Occipital lobe (tissue), 2 donors: ENCODE data around the gene ALX4. TPM values are rescaled to one million over a fixed set of nuclear protein-coding genes. Genes with fewer than 3 reads are reported as not detected.

Experiments
- DNase-seq: peaks from one replicate; lab custom pipeline; 2025; lab: John Stamatoyannopoulos, UW
- total RNA-seq: library from RNA; depleted of rRNA; stranded (reverse); fragments of >200 nt; gene quantifications from one replicate; pipeline ENCODE4 v1.2.3, GENCODE V29; 2014

Gene ALX4
- 1.1 TPM for total RNA-seq

DNA sequence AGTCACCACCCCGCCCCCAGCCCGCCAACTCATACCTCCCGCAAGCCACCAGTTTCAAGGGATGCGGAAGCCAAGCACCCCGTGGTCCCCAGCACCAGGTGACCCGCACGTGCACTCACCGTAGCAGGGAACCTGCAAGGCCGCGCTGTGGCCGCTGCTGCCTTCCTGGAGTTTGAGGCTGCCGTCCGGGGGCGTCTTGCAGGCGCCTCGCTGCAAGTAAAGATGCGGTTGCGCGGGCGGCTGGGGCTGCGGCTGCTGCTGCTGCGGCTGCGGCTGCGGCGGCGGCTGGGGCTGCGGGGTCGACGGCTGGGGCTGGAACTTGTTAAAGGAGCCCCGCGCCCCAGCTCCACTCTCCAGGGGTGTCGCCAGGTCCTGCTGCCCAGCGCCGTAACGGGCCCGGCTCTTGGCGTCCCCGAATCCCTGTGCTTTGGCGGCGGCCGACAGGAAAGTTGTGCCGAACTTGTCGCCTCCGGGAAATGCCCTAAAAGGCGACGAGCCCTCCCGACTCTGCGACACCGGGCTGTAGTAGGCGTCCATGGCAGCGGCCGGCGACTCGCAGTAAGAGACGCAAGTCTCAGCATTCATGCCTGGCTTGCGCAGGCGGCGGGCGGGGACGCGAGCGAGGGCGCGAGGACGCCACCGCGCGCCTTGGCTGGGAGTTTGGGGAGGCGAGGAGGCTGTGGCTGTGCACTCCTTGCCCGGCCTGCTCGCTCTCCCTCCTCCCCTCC is at the start of gene ALX4:
Gene ALX4, minus strand, starts transcription at position 662 of the 728 bp plus-strand sequence. Its CDS starts 77 bp downstream, at position 585.
- no peak for DNase-seq

DNA sequence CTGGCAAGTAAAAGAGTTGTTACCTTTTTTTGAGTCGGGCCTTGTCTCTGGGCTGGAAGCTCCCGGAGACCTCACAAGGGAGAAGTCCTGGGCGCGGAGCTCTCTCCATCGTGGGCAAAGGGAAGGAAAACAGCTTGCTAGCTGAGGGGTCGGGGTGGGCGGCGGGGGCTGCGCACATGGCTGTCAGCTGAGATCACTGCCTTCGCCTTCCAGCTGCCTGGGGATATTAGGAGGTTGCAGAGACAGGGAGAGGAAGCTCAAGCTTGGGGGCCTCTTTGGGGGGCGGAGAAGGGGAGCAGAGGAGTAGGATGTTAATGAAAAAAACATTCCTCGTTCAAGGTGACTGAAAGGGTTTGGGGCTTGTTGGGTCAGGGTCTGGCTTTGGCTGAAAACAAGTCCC is 49.2 kb upstream of the ALX4 start:
- no peak for DNase-seq

DNA sequence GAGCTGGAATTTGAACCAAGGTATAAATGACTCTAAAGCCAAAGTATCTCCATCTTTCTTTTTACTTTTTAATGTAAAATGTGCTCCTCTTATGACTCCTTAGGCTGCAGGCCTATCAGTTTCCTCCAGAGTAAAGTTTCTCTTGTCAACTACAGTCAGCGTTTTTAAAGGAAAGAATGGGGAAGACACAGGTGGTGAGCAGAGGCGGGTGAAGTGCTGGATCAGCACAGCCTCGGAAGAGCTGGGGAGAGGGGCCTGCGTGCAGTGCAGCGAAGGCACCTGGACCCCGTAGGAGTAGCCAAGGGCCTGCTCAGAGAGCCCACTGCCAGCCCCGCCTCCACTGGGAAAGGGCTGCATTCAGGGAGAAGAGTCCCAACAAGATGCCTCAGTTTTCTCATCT is 48.8 kb upstream of the ALX4 start:
- no peak for DNase-seq

DNA sequence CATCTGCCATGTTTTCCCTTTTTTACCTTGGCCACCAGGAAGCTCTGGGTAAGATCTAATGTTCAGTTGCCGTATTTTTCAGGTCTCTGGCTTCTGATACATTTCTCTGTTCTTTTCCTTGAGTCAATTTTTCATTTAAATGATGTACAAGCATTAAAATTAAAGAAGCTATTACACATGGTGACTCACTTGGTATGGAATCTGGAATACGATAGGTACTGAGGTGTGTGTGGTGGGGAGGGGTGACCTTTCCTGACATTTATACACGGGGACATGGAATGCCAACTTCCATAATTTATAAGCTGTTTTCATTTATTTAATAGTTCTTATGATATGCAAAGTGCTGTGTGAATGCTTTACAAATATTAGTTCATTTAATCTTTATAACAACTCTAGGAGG is 47.8 kb upstream of the ALX4 start:
- DNase-seq, result no peak

DNA sequence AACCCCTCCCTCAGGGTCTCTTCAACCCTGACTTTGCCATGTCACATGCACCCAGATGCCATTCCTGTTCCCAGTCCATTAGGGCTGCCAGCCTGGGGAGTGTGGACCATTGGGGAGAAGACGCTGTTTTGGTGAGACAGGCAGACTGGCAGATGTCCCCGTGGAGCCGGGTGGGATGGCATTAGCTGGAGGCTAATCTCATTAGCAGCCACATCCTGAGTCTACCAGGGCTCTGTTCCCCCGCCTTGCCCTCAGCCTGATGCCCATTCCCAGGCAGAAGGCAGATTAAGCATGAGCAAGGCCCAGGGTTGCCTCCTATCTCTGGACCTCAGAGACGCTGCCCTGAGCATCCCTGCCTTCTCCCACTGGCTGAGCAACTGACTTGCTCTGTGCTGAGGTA is 46.4 kb upstream of the ALX4 start:
- DNase-seq, result no peak

DNA sequence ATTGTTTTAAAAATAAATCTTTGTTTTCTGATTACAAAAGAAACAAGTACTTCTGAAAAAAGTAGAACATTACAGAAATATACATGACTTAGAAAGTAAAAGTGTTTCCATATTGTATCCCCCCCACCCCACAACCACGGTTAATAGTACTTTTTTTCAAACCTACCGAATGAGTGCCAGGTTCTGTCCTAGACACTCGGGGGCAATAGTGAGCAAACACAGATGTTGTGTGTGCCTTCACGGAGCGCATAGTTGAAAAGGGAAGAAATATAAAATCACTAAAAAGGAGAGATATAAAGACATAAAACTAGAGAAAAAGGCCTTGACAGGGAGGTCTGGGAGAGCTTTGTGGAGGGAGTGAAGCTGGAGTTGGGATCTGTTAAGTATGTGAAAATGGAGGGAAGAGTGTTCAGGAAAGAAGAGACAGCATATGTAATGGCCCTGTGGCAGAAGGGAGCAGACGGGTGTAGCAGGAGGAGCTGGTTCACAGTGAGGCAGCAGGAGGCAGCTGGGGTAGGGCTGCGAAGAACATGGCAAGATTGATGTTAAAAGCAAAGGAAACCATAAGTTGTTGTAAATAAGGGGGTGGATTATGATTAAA is 42.1 kb upstream of the ALX4 start:
- DNase-seq, result no peak

DNA sequence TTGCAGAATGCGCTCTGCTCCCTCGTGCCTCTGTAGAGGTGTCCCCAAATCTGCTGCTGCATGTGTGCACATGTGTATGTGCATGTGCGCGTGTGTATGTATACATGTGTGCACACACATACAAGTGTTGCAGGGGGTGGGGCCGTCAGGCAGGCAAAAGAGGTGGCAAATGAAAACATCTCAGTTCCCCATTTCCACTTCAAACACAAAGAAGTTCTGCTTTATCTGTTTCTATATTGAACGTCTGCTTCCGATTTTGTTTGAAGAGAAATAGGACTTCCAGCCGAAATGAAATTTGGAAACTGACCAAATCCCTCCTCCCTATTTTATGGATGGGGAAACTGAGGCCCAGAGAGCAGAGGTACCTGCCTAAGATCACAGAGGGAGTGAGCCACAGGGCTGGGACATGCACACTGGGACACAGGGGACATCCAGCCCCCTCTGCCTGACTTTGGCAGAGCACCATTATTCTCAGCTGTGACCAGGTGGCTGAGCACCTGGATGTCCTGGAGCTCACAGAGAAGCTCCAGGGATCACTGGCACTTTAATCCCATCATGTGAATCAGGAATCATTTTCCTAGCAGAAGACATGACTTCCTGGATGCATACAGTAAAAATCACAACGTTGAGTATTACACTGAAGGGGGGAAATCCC is 41.2 kb upstream of the ALX4 start:
- DNase-seq, result no peak

DNA sequence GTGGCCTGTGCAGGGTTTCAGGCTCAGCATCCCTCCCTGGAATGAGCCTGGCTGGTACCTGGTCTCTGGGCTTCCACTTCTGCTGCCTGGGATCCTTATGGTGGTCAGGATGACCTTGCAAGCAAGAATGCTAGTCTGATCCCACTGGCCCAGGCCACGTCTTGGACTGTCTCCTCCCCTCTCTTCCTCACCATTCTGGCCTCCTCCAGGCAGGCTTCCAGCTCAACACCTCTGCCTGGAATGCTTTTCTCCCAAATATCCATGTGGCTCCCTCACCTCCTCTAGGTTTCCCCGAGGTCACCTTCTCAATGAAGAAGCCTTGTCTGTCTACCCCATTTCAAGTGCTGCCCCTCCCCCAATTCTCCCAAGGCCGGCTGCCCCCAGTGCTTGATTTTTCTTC is 39.4 kb upstream of the ALX4 start:
- DNase-seq, result no peak

DNA sequence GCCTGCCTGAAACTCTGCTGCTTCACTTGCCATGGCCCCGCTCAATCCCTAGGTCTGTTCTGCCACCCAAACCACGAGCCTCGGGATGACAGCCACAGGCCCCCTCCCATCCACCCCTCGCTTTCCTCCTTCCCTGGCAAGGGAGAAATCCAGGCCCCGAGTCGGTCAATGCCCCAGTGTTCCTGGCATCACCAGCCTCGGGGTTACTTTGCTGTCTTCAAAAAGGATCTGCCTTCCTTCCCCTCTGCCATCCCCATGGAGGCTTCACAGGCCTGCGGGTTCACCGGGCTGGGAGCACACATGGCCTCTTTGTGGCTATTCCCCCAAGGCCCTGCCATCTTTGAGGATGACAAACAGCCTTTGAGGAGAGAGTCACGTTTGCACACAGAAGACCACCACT is 38.8 kb upstream of the ALX4 start:
- DNase-seq, result no peak

DNA sequence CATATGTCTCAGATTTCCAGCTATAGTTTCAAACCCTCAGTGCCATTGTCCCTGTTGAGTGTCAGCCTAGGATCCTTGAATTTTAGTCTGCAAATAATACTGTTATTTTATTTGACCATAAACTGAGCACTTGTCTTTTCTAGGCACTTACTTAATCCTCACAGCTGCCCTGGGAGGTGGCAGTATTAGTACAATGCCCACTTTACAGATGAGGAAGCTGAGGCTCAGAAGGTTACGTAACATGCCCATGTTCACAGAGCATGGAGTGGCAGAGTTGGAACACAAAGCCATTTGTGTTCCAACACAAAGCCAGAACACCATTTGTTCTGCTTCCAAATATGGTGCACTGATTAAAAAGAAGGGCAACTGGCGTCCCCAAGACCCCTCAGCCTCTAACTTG is 38.2 kb upstream of the ALX4 start:
- DNase-seq, result no peak

DNA sequence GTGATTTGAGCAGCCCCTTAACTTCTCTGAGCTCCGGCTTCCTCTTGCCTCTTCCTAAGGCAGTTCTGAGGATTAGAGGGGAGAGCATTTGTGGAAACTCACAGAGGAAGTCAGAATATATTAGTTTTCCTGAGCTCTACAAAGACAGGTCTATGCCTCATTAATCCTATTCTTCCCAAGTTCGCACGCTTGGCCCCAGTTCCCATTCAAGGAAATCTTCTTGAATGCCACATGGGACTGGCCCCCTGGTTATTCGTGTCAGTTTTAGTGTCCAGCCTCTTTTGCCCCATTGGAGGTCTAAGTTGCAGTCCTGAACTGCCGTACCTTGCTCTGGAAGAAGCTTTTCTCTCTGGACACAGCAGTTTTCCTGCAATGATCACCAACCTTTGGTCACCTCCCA is 37.6 kb upstream of the ALX4 start:
- no peak for DNase-seq

DNA sequence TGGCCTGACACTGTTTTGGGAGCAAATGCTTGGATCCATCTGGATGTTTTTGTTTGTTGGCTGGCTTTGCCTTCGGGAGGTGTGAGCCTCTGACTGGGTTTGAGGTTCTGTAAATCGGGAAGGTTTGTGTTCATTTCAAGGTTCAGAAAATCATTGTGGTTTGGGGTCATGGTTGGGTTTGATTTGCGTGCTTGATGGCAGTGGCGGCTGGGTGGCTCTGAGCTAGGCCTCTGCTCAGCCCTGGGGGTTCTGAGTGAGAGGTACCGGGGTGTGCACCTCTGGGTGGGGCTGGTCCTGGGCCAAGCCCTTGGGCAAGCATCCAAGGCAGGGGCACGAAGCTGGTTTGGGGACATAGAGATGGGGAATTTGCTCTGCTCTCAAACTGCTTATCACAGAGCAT is 37.0 kb upstream of the ALX4 start:
- no peak for DNase-seq

DNA sequence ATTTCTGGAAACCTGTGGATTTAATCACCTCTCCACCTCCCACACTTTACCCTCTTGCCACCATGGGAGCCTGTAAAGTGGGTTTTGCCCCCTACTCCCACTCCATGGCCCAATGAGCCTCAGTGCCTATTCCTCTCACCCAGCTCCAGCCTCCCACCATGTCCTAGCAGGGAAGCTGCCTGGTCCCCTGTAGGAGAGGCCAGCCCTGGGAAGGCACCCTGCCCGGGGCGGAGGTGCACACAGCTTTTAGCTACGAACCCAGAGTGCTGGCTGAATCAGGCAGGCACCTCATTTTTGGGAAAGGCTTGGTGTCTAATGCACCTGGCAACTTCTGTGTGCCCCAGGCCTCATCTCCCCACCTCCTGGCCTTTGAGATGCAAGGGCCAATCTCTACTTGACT is 35.8 kb upstream of the ALX4 start:
- no peak for DNase-seq

DNA sequence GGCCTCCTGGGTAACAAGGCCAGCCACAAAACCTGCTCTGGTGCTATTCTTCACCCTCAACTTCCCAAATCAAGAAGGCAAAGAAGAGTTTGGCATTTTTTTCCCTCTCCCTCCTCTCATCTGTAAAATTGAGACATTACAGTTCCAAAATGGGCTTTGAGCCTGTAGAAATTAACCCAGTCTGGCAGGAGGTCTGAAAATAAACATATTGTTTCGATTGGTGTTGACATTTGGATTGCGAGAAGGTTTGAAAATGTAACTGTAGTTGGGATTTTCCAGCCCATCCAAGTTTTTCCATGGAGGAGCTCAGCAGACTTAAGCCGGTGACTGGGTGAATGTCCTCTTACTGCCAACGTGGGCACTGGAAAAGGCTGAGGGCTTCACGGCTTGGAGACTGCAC is 35.0 kb upstream of the ALX4 start:
- DNase-seq, result no peak

DNA sequence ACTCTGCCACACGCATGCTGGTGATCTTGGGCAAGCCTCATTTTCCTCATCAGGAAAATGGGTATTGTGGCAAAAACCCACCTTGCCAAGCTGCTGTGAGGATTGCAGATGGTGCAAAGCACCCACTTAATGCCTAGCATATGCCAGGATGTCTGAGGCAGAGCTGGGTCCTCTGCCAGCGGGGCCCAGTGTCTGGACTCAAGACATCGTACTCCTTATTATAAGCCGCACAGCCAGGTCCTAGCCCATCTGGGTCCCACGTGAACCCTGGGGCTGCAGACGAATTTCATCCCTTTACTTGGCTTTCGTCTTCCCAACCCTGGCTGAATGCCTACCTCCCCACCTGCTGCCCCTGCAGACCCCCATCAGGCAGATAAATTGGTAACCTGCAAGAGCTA is 34.5 kb upstream of the ALX4 start:
- DNase-seq, result no peak

DNA sequence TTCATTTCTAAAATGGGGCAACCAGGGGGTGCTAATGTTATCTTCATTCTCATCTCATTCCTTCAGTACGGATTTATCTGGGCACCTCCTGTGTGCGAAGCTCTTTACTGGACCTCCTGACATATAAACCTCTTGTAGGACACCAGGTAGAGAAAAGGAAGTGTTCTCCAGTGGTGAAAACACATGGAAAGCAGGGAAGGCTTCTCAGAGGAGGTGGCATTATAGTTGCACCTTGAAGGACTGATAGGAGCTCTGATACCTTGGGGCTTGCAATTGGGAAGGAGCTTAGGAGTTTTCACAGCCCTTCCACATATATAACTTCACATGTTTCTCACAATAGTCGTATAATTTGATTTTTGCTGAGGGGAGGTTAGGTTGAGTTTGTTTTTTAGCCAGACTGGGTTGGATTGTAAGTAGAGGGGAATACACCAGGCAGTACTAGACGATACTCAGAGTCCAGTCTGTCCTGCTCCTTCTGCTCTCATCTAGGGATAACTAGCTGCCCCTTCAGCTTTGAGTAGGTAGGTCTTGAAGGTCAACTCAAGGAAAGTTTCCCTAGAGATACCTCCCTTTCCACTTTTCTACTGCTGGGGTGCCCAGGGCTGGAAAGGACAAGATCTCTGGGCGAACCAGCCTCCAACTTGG is 34.0 kb upstream of the ALX4 start:
- no peak for DNase-seq

DNA sequence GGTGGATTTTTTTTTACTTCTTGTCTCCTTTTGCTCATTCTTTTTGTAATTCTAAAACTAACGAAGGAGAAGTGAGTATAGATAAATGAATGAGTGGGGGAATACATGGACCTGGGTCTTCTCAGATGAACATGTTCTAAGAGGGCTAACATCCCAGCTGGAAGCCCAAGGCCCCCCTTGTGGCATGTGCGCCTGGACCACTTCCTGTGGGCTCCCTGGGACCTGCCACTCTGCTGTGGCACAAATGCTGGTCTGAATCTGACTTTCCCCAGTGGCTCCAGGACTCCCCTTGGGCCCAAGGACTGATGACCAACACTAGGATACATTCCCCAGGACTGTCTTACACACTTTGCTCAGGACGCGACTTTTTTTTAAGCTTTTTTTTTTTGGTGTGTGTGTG is 32.7 kb upstream of the ALX4 start:
- no peak for DNase-seq

DNA sequence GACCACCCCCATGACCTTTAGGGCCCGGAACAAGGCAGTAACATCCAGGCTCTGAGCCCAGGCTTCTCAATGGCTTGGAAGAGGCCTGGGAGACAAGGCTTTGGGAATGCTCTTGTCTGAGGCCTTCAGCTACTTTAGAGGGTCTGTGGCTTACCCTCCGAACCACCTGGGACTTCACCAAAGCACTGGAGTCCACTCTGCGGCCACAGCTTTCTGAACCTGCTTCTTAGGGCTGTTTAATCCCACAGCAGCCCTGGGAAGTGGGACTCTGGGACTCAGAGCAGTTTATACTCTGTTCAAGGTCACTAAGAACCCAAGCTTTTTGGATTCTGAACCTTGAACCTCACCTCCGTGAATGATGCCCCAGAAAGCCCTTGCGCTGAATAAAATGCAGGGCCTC is 30.7 kb upstream of the ALX4 start:
- DNase-seq, result no peak

DNA sequence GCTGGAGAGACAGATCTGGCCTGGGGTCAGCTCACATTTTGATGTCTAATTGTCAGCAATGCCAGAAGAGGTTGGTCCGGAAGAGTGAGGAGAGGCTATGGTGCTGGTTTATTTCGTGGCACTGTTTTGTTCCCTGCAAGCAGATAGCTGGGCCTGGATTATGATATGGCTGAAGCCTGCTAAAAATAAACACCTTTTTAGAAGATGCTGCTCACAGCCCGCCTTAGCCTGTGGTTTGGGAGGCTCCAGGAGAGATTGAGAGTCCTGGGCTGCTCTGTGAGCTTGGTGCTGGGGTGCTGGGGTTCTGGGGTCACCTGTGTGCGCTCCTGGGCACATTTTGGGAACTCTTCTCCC is 29.6 kb upstream of the ALX4 start:
- DNase-seq, result no peak

DNA sequence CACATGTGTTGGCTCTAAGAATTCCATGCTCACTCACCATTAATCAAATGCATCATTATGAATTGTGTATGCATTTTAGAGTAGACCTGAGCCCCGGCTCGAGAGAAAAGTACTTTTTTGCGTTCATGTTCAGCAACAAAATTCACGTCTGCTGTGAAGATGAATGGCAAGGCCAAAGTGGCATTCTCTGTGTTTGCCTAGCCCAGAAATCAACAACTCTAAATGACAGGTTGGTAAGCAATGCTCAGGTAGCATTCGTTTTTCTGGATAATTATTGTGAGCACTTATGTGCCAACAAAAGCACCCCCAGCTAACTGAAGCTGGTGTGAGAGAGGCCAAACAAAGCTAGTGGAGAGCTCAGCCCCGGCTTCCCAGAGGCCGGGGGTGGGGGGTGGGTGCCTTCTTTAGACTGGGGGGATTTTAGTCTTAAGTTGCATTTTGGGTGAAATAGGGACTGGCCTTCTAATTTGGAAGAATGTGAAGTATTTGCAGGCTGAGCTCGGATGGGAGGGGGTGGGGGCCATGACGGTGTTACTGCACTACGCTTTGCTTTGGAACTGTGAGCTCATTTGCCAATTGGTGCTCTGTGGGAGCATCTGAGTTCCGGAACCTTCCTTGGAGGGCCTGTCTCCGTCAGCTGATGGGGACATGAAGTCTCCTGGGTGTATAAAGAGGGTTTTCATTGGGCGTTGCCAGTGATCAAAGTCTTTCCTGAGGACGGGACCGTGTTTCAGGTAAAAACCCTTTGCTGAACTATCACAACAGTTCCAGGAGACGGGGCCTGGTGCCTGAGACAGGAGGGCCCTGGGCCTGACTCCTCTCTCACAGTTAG is 29.0 kb upstream of the ALX4 start:
- no peak for DNase-seq

DNA sequence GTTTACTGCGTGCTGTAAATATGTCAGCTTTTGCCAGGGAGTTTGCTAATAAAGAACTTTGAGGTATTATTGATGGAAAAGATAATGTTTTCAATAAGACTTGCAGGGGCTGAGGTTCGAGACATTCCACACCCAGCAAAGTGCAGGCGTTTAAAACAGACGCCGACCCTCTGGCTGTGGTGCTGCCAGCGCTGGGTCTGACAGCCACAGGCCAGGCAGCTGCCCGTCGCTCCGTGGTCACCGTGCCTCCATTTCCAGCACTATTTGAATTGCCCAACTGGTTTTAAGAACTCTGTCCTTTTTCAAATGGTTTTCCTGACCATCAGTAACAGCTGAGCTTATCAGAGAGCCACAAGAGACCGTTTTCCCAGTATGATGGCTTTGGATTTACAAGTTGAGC is 28.1 kb upstream of the ALX4 start:
- DNase-seq, result no peak

DNA sequence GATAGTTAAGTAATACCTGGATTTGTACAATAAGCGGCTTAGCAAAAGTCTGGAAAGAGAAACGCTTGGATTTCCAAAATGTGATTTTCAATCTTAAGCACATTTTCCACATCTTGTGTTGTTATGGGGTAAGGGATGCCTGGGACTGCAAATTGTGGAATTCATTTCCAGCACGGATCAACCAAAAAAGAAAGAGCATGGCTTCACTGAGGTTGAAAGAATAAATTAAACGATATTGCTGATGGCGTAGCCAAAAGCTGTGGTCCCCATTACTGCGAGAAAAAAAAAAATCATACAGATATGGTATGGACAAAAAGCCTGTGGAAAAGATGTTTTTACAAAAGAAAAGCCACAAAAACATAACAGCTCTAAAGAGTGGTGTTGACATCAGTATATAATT is 26.0 kb upstream of the ALX4 start:
- DNase-seq, result no peak
